GM13977 (cell line): ENCODE measurements around the gene ACAP2.
"Not testable (repeated sequence)": the region's sequence is repeated elsewhere in the genome, so short reads cannot be mapped to it uniquely, and the experiment has no call there.

Experiments used
- DNase-seq: peaks from one replicate; pipeline ENCODE4 v3.0.0; 2012; ENCODE audit warnings: low spot score
- CTCF ChIP-seq: IDR thresholded peaks from 2 replicates; pipeline ENCODE4 v1.5.1; 2012; ENCODE audit warnings: mild to moderate bottlenecking, control low read depth; ENCODE audit not compliant: insufficient read depth; ENCODE audit errors: extremely low read depth, missing control alignments
- in situ Hi-C: fragments of 300-500 bp; cut with MboI; formaldehyde crosslinking; loops from one replicate; pipeline ENCODE4 v1.12.0; 2022; ENCODE audit warnings: low sequenced_read_pairs, low pct_unique_long_range_greater_than_20kb, mixed read lengths, inconsistent platforms; ENCODE audit not compliant: unreplicated experiment

Gene ACAP2

GRCh38 chr3:195366200-195366925, 76.5 kb downstream of the ACAP2 start:
- in situ Hi-C loops: no loop called here
- DNase-seq: no peak

GRCh38 chr3:195365371-195365770, 77.4 kb downstream of the ACAP2 start:
- in situ Hi-C loops: no loop called here
- no peak for TF ChIP-seq CTCF
- no peak for DNase-seq

More at GRCh38 chr3:195366200-195366925, 76.5 kb downstream of the ACAP2 start:
- no peak for TF ChIP-seq CTCF

DNA sequence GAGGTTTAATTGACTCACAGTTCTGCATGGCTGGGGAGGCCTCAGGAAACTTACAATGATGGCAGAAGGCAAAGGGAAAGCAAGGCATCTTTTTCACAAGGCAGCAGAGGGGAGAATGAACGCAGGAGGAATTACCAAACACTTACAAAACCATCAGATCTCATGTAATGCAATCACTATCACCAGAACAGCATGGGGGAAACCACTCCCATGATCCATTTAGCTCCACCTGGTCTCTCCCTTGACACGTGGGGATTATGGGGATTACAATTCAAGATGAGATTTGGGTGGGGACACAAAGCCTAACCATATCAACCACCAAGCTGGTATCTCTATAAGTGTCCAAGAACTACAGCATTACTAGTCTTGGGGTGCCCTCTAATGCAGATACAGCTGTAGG, 85.0 kb downstream of the ACAP2 start:
- DNase-seq, in situ Hi-C loops: not testable (repeated sequence)

GRCh38 chr3:195356151-195357086, 86.4 kb downstream of the ACAP2 start:
- in situ Hi-C loops: no loop called here
- no peak for DNase-seq
- no peak for TF ChIP-seq CTCF

- DNase-seq, in situ Hi-C loops: not testable (repeated sequence)
Measured at GRCh38 chr3:195354009-195354408, 88.8 kb downstream of the ACAP2 start.

GRCh38 chr3:195352895-195353488, 89.8 kb downstream of the ACAP2 start:
- no peak for DNase-seq
- TF ChIP-seq CTCF: no peak
- in situ Hi-C loops: no loop called here

GRCh38 chr3:195348426-195349115, 94.2 kb downstream of the ACAP2 start:
- in situ Hi-C loops: no loop called here
- DNase-seq: no peak
- TF ChIP-seq CTCF: no peak
